Mesendoderm (in vitro differentiated cells): Measurements from ENCODE around the gene MYH7.

Experiments
- DNase-seq: peaks from one replicate; pipeline ENCODE4 v3.0.0; 2013
- H2AK5ac ChIP-seq: 2 replicates; pipeline ENCODE4 v1.6.1; 2013; ENCODE audit warnings: low read length, inconsistent platforms
- H2BK120ac ChIP-seq: 2 replicates; pipeline ENCODE4 v1.6.1; 2013; ENCODE audit warnings: low read depth, mild to moderate bottlenecking, low read length, moderate library complexity, mixed read lengths
- H2BK15ac ChIP-seq: replicated peaks from 2 replicates; pipeline ENCODE4 v1.6.1; 2013; ENCODE audit warnings: low read depth, mild to moderate bottlenecking, moderate library complexity
- H2BK5ac ChIP-seq: 2 replicates; pipeline ENCODE4 v1.6.1; 2013; ENCODE audit warnings: low read length, inconsistent platforms
- H3K18ac ChIP-seq: 2 replicates; pipeline ENCODE4 v1.6.1; 2013; ENCODE audit warnings: mild to moderate bottlenecking, low read length, mixed read lengths
- H3K23ac ChIP-seq: one replicate; pipeline ENCODE4 v1.6.1; 2013; ENCODE audit warnings: low read length
- H3K27ac ChIP-seq: 2 replicates; pipeline ENCODE4 v1.5.1; 2013; ENCODE audit warnings: low read depth, mild to moderate bottlenecking, inconsistent platforms, low read length, moderate library complexity
- H3K27me3 ChIP-seq: 2 replicates; pipeline ENCODE4 v1.6.1; 2013; ENCODE audit warnings: low read length, control low read depth, mild to moderate bottlenecking, inconsistent platforms; ENCODE audit not compliant: insufficient read depth, poor library complexity
- H3K36me3 ChIP-seq: 2 replicates; pipeline ENCODE4 v1.6.1; 2013; ENCODE audit warnings: low read length, inconsistent platforms; ENCODE audit not compliant: control insufficient read depth, insufficient read depth
- H3K4ac ChIP-seq: one replicate; pipeline ENCODE4 v1.6.1; 2013; ENCODE audit warnings: low read depth, mild to moderate bottlenecking, low read length, moderate library complexity
- H3K4me1 ChIP-seq: 2 replicates; pipeline ENCODE4 v1.6.1; 2013; ENCODE audit warnings: low read depth, low read length, inconsistent platforms; ENCODE audit not compliant: control insufficient read depth
- H3K4me2 ChIP-seq: 2 replicates; pipeline ENCODE4 v1.6.1; 2013; ENCODE audit warnings: low read length
- H3K4me3 ChIP-seq: 2 replicates; pipeline ENCODE4 v1.5.1; 2013; ENCODE audit warnings: mild to moderate bottlenecking, low read length
- H3K56ac ChIP-seq: one replicate; pipeline ENCODE4 v1.6.1; 2013; ENCODE audit warnings: low read length
- H3K79me1 ChIP-seq: 2 replicates; pipeline ENCODE4 v1.6.1; 2013; ENCODE audit warnings: low read length, inconsistent platforms
- H3K79me2 ChIP-seq: 2 replicates; pipeline ENCODE4 v1.6.1; 2013; ENCODE audit warnings: mild to moderate bottlenecking, low read length; ENCODE audit not compliant: control insufficient read depth, insufficient read depth
- H3K9ac ChIP-seq: 2 replicates; pipeline ENCODE4 v1.6.1; 2013; ENCODE audit warnings: low read length, inconsistent platforms
- H4K5ac ChIP-seq: one replicate; pipeline ENCODE4 v1.6.1; 2013; ENCODE audit warnings: low read length
- H4K8ac ChIP-seq: one replicate; pipeline ENCODE4 v1.6.1; 2013; ENCODE audit warnings: low read depth, mild to moderate bottlenecking, control low read depth, low read length, moderate library complexity
- WGBS: extraction: QIAGEN DNeasy Blood & Tissue Kit; methylation state at CpG from one replicate; pipeline ENCODE4 v1.1.7; 2013; ENCODE audit warnings: low lambda C conversion rate, missing lambda C conversion rate; ENCODE audit not compliant: insufficient coverage; ENCODE audit errors: extremely low coverage; 5-methylcytosine and 5-hydroxymethylcytosine counted together

Gene MYH7

GRCh38 chr14:23409966-23410635 is 25.4 kb downstream of the MYH7 start:
- no peaks in the 10 kb centered on the region for H3K4me1 ChIP-seq
- no peak overlapping the region for H2BK120ac ChIP-seq
- H3K4me3 ChIP-seq, result no peak overlapping the region
- no peak overlapping the region for H3K4me2 ChIP-seq
- H3K36me3 ChIP-seq, result no peaks in the 10 kb centered on the region
- no peak overlapping the region for H3K9ac ChIP-seq
- H3K79me2 ChIP-seq, result no peaks in the 10 kb centered on the region
- no peak overlapping the region for H3K56ac ChIP-seq
- H3K4ac ChIP-seq, result no peak overlapping the region
- no peak overlapping the region for H3K23ac ChIP-seq
- H3K18ac ChIP-seq, result no peak overlapping the region
- H2BK5ac ChIP-seq, result no peak overlapping the region
- no peaks in the 10 kb centered on the region for H3K27me3 ChIP-seq
- H4K5ac ChIP-seq, result no peak overlapping the region
- no peak overlapping the region for H4K8ac ChIP-seq
- H2AK5ac ChIP-seq, result no peak overlapping the region
- no peaks in the 10 kb centered on the region for H3K79me1 ChIP-seq
- no peak overlapping the region for H3K27ac ChIP-seq
- no peak overlapping the region for H2BK15ac ChIP-seq
- no peak for DNase-seq
- no CpG with 5 or more reads among the region's 14 CpGs for WGBS

- H3K56ac ChIP-seq, result no peak overlapping the region
- no peak overlapping the region for H4K5ac ChIP-seq
- no peak overlapping the region for H3K27ac ChIP-seq
- H2BK120ac ChIP-seq, result no peak overlapping the region
- H4K8ac ChIP-seq, result no peak overlapping the region
- DNase-seq, result no peak
- H3K4ac ChIP-seq, result no peak overlapping the region
- H3K9ac ChIP-seq, result no peak overlapping the region
- no peaks in the 10 kb centered on the region for H3K36me3 ChIP-seq
- H3K18ac ChIP-seq, result no peak overlapping the region
- no peak overlapping the region for H3K23ac ChIP-seq
- no peaks in the 10 kb centered on the region for H3K4me1 ChIP-seq
- H3K4me2 ChIP-seq, result no peak overlapping the region
- H3K4me3 ChIP-seq, result no peak overlapping the region
- H2AK5ac ChIP-seq, result no peak overlapping the region
- H3K79me2 ChIP-seq, result no peaks in the 10 kb centered on the region
- H3K27me3 ChIP-seq, result no peaks in the 10 kb centered on the region
- no peak overlapping the region for H2BK5ac ChIP-seq
- no peaks in the 10 kb centered on the region for H3K79me1 ChIP-seq
- WGBS, result no CpG with 5 or more reads among the region's 2 CpGs
- no peak overlapping the region for H2BK15ac ChIP-seq
Observed at GRCh38 chr14:23409475-23409874, 26.0 kb downstream of the MYH7 start.

GRCh38 chr14:23408307-23408630 is 27.2 kb downstream of the MYH7 start:
- Histone ChIP-seq H3K9ac (no peak overlapping the region), H3K27ac (no peak overlapping the region), H3K36me3 (no peaks in the 10 kb centered on the region), H4K8ac (no peak overlapping the region), H3K79me2 (no peaks in the 10 kb centered on the region), H3K56ac (no peak overlapping the region), H3K18ac (no peak overlapping the region), H3K23ac (no peak overlapping the region), H3K4me2 (no peak overlapping the region), H3K79me1 (no peaks in the 10 kb centered on the region), H3K4ac (no peak overlapping the region), H2BK5ac (no peak overlapping the region), H2AK5ac (no peak overlapping the region), H3K27me3 (no peaks in the 10 kb centered on the region), H4K5ac (no peak overlapping the region), H3K4me1 (no peaks in the 10 kb centered on the region), H2BK15ac (no peak overlapping the region), H2BK120ac (no peak overlapping the region), H3K4me3 (no peak overlapping the region)
- WGBS, result no CpG with 5 or more reads among the region's 5 CpGs
- no peak for DNase-seq

- no peak within 1 kb of the TSS for H2BK120ac ChIP-seq
- no peak within 1 kb of the TSS for H4K8ac ChIP-seq
- H3K36me3 ChIP-seq, result no peaks in the 10 kb centered on the region
- H2BK5ac ChIP-seq, result no peak within 1 kb of the TSS
- no peak within 1 kb of the TSS for H3K4me3 ChIP-seq
- WGBS, result no CpG with 5 or more reads among the region's 15 CpGs
- no peak within 1 kb of the TSS for H4K5ac ChIP-seq
- H3K79me2 ChIP-seq, result no peaks in the 10 kb centered on the region
- H3K27me3 ChIP-seq, result no peaks in the 10 kb centered on the region
- H2AK5ac ChIP-seq, result no peak within 1 kb of the TSS
- no peak within 1 kb of the TSS for H3K4me2 ChIP-seq
- H3K79me1 ChIP-seq, result no peaks in the 10 kb centered on the region
- H3K18ac ChIP-seq, result no peak within 1 kb of the TSS
- H3K27ac ChIP-seq, result no peak within 1 kb of the TSS
- H3K4me1 ChIP-seq, result no peaks in the 10 kb centered on the region
- no peak within 1 kb of the TSS for H3K56ac ChIP-seq
- DNase-seq, result no peak
- no peak within 1 kb of the TSS for H3K9ac ChIP-seq
- H2BK15ac ChIP-seq, result no peak within 1 kb of the TSS
- H3K23ac ChIP-seq, result no peak within 1 kb of the TSS
- H3K4ac ChIP-seq, result no peak within 1 kb of the TSS
Observed at GRCh38 chr14:23407516-23408306, 27.7 kb downstream of the MYH7 start, which contains the start of gene MYH6. Gene MYH6 (minus strand): TSS chr14:23408273. CDS start chr14:23407223, 1,050 bp downstream.

- Histone ChIP-seq H4K5ac (no peak overlapping the region), H3K79me2 (no peaks in the 10 kb centered on the region), H2BK15ac (no peak overlapping the region), H3K9ac (no peak overlapping the region), H3K23ac (no peak overlapping the region), H3K56ac (no peak overlapping the region), H2AK5ac (no peak overlapping the region), H3K27ac (no peak overlapping the region), H2BK120ac (no peak overlapping the region), H3K36me3 (no peaks in the 10 kb centered on the region), H3K4ac (no peak overlapping the region), H3K18ac (no peak overlapping the region), H4K8ac (no peak overlapping the region), H3K4me1 (no peaks in the 10 kb centered on the region), H3K4me2 (no peak overlapping the region), H2BK5ac (no peak overlapping the region), H3K27me3 (no peaks in the 10 kb centered on the region), H3K4me3 (no peak overlapping the region), H3K79me1 (no peaks in the 10 kb centered on the region)
- no peak for DNase-seq
- WGBS, result no CpG with 5 or more reads among the region's 15 CpGs
Observed at GRCh38 chr14:23406725-23407355, 28.6 kb downstream of the MYH7 start.
